Measurements from ENCODE around the gene PSMB11.

DNA sequence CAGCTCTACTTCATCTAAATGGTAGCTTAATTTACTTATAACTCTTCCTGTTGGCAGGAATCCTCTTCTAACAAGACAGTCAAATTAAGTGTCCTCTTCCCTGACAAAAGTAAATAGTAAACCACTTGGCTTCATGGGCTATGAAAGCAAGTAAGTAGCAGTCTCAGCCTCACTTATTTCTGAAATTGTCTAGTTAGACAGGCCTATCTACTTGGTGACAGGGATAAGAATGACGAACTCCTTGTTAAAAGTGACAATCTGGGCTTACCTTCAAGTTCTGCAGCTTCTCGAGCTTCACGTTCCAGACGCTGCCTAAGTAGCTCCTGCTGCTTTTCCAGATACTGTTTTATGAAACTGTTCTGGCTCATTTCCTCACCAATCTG lies 48.2 kb downstream of the PSMB11 start:
- TF ChIP-seq CTCF (IDR thresholded peaks at IDR 0.05): no peak
- TF ChIP-seq POLR2A (IDR thresholded peaks at IDR 0.05): no peak

Measured in heart left ventricle (tissue), 13 donors.